GM12878 (cell line): ENCODE results near the gene MTF1. TPM values are rescaled to one million over a fixed set of nuclear protein-coding genes. Genes with fewer than 3 reads are reported as not detected.

Experiments used
- ATAC-seq: fragments of 200-7000 bp; cut with Tn5 transposase; 3 replicates; pipeline ENCODE4 v1.9.1; 2020; ENCODE audit warnings: mild to moderate bottlenecking, moderate library complexity
- BruUV-seq: library from RNA; stranded (reverse); fragments of 400-500 nt; replicated peaks from 2 replicates; lab custom pipeline; 2021; lab: Mats Ljungman, UMichigan
- CTCF ChIA-PET: fragments of 300-600 bp; sonication (Branson Sonifier 250); formaldehyde crosslinking; extraction: SDS; loops from one replicate; lab custom pipeline; 2021; ENCODE audit warnings: inconsistent platforms; lab: Yijun Ruan, JAX
- POLR2A ChIA-PET: fragments of 350-600 bp; formaldehyde crosslinking; extraction: SDS; loops from one replicate; lab custom pipeline; 2021; ENCODE audit warnings: inconsistent platforms; lab: Charles Lee
- RAD21 ChIA-PET: fragments of 300-600 bp; sonication (Branson Sonifier 250); formaldehyde crosslinking; loops from one replicate; lab custom pipeline; 2023; ENCODE audit warnings: antibody characterized with exemption; ENCODE audit not compliant: unreplicated experiment; lab: Charles Lee
- SMC1A ChIA-PET: fragments of 300-600 bp; sonication (Branson Sonifier 250); formaldehyde crosslinking; loops from one replicate; lab custom pipeline; 2023; ENCODE audit not compliant: unreplicated experiment, uncharacterized antibody; lab: Charles Lee
- DNase-seq: peaks from one replicate; pipeline ENCODE4 v3.0.0-alpha.2; 2011; ENCODE audit warnings: low read depth, low spot score
- FAIRE-seq: peaks from 3 replicates; lab custom pipeline; 2011; peaks lifted over from hg19 to GRCh38; lab: Jason Lieb, UNC
- H2AFZ ChIP-seq: 2 replicates; pipeline ENCODE4 v1.6.0; 2011; ENCODE audit warnings: low read depth, low read length, control low read depth; ENCODE audit not compliant: control insufficient read depth
- H3K27ac ChIP-seq: 2 replicates; pipeline ENCODE4 v1.5.1; 2011; ENCODE audit warnings: control low read depth; ENCODE audit not compliant: control insufficient read depth, insufficient read depth
- H3K27me3 ChIP-seq, 2 experiments: replicated peaks in 1 of 2; 2 replicates each; pipeline versions ENCODE4 v1.6.0 to v1.6.1; 2011; ENCODE audit warnings: low read length in 1 of 2; ENCODE audit not compliant: control insufficient read depth in 2 of 2, insufficient read depth in 2 of 2
- H3K36me3 ChIP-seq, 2 experiments: 2 replicates each; pipeline ENCODE4 v1.5.1; 2011; ENCODE audit warnings: low read length in 1 of 2; ENCODE audit not compliant: control insufficient read depth in 2 of 2, insufficient read depth in 2 of 2
- H3K4me1 ChIP-seq: 2 replicates; pipeline ENCODE4 v1.6.1; 2011; ENCODE audit warnings: mild to moderate bottlenecking, low read length, moderate library complexity, mixed read lengths; ENCODE audit not compliant: control insufficient read depth, insufficient read depth
- H3K4me2 ChIP-seq: 2 replicates; pipeline ENCODE4 v1.6.0; 2011; ENCODE audit warnings: control low read depth; ENCODE audit not compliant: control insufficient read depth, insufficient read depth
- H3K4me3 ChIP-seq: fragments of 200-600 bp; sonication (generic); 2 replicates; pipeline ENCODE4 v1.5.1; 2016
- H3K79me2 ChIP-seq: 2 replicates; pipeline ENCODE4 v1.6.0; 2011; ENCODE audit warnings: low read length; ENCODE audit not compliant: control insufficient read depth, insufficient read depth
- H3K9ac ChIP-seq: 2 replicates; pipeline ENCODE4 v1.8.0; 2011; ENCODE audit warnings: low read length, control low read depth, mixed read lengths; ENCODE audit not compliant: control insufficient read depth, insufficient read depth
- H3K9me3 ChIP-seq: replicated peaks from 3 replicates; pipeline ENCODE4 v1.5.1; 2011; ENCODE audit warnings: mild to moderate bottlenecking, low read length; ENCODE audit not compliant: control insufficient read depth, insufficient read depth
- H4K20me1 ChIP-seq: 2 replicates; pipeline ENCODE4 v1.6.0; 2011; ENCODE audit not compliant: control insufficient read depth, insufficient read depth
- BACH1 ChIP-seq: fragments of 450-650 bp; IDR thresholded peaks from 2 replicates; pipeline ENCODE4 v1.6.1; 2017; ENCODE audit warnings: mild to moderate bottlenecking, borderline replicate concordance
- BMI1 ChIP-seq: fragments of 450-650 bp; IDR thresholded peaks from 2 replicates; pipeline ENCODE4 v1.6.1; 2016; ENCODE audit warnings: mild to moderate bottlenecking, moderate library complexity, borderline replicate concordance
- CHD1 ChIP-seq: IDR thresholded peaks from 2 replicates; pipeline ENCODE4 v1.6.1; 2012; ENCODE audit warnings: low read depth, low read length, improper control_type of control experiment
- MEF2A ChIP-seq: IDR thresholded peaks from 2 replicates; pipeline ENCODE4 v1.6.1; 2011; ENCODE audit warnings: low read depth, mild to moderate bottlenecking, low read length, moderate library complexity; ENCODE audit not compliant: insufficient read depth
- NFXL1 ChIP-seq: fragments of 450-650 bp; IDR thresholded peaks from 2 replicates; pipeline ENCODE4 v1.6.1; 2017; ENCODE audit warnings: antibody characterized with exemption, mild to moderate bottlenecking, borderline replicate concordance
- PAX5 ChIP-seq: IDR thresholded peaks from 2 replicates; pipeline ENCODE4 v1.6.1; 2011; ENCODE audit warnings: low read depth, low read length, borderline replicate concordance
- POU2F2 ChIP-seq: IDR thresholded peaks from 3 replicates; pipeline ENCODE4 v1.6.1; 2011; ENCODE audit warnings: low read depth, mild to moderate bottlenecking, low read length, borderline replicate concordance
- RFX5 ChIP-seq: IDR thresholded peaks from 2 replicates; pipeline ENCODE4 v1.6.1; 2011; ENCODE audit warnings: low read depth, low read length, improper control_type of control experiment
- SIX5 ChIP-seq: IDR thresholded peaks from 2 replicates; pipeline ENCODE4 v1.6.1; 2011; ENCODE audit warnings: mild to moderate bottlenecking, low read depth, low read length, moderate library complexity; ENCODE audit not compliant: severe bottlenecking
- WGBS: methylation state at CpG from one replicate; pipeline ENCODE4 v1.1.6; 2016; ENCODE audit warnings: low lambda C conversion rate; ENCODE audit not compliant: insufficient replicate concordance, insufficient coverage; ENCODE audit errors: missing lambda C conversion rate; 5-methylcytosine and 5-hydroxymethylcytosine counted together
- in situ Hi-C: fragments of 300-500 bp; cut with MboI; formaldehyde crosslinking; loops from 9 replicates; pipeline ENCODE4 v1.14.3; 2018; ENCODE audit warnings: mixed read lengths
- intact Hi-C: fragments of 100-400 bp; cut with micrococcal nuclease; formaldehyde crosslinking; loops from one replicate; pipeline ENCODE4 v1.14.2; 2022; ENCODE audit not compliant: unreplicated experiment
- polyA plus RNA-seq, 11 experiments: library from polyadenylated mRNA; depleted of rRNA in 4 of 11; unstranded in 6 of 11; stranded (reverse) in 5 of 11; fragments of >200 nt; fragmentation: Nextera tagmentation in 4 of 11; fragmentation: Illumina TruSeq in 1 of 11; extraction: Ambion mirVana in 4 of 11; extraction: Trizol in 1 of 11; gene quantifications; 1 replicate in 1 of 11; 2 replicates in 10 of 11; pipeline versions ENCODE4 v1.2.1 to v1.2.3, GENCODE V29; 2011 to 2016; ENCODE audit warnings: inconsistent platforms in 2 of 11, missing spikeins in 2 of 11, low read depth in 1 of 11
- total RNA-seq, 4 experiments: library from RNA; depleted of rRNA in 3 of 4; stranded (reverse); fragments of >200 nt in 3 of 4; fragmentation: Illumina TruSeq in 1 of 4; extraction: Trizol in 1 of 4; gene quantifications; 2 replicates each; pipeline versions ENCODE4 v1.2.1 to v1.2.3, GENCODE V29; 2013 to 2021
- TF ChIP-seq, protein P1 (sequence below): fragments of 450-650 bp; formaldehyde crosslinking; IDR thresholded peaks from 2 replicates; pipeline ENCODE4 v1.4.0; 2022; ENCODE audit warnings: mild to moderate bottlenecking, moderate library complexity
- TF ChIP-seq, protein P2 (sequence below): IDR thresholded peaks from 2 replicates; pipeline ENCODE4 v1.6.1; 2012; ENCODE audit warnings: low read length, inconsistent platforms
- TF ChIP-seq, protein P3 (sequence below): IDR thresholded peaks from 2 replicates; pipeline ENCODE4 v1.6.1; 2011; ENCODE audit warnings: mild to moderate bottlenecking, low read depth, low read length, moderate library complexity; ENCODE audit not compliant: insufficient replicate concordance
- TF ChIP-seq, protein P4 (sequence below): fragments of 450-650 bp; IDR thresholded peaks from 2 replicates; pipeline ENCODE4 v1.6.1; 2017; ENCODE audit warnings: borderline replicate concordance

MTF1 gene
- total and polyA plus RNA-seq, 10 of the 15 experiments (the other 5 are each of a cell fraction or from before 2014, with no cell fraction given): 2.2 to 20.4 (median 6.7) TPM

DNA sequence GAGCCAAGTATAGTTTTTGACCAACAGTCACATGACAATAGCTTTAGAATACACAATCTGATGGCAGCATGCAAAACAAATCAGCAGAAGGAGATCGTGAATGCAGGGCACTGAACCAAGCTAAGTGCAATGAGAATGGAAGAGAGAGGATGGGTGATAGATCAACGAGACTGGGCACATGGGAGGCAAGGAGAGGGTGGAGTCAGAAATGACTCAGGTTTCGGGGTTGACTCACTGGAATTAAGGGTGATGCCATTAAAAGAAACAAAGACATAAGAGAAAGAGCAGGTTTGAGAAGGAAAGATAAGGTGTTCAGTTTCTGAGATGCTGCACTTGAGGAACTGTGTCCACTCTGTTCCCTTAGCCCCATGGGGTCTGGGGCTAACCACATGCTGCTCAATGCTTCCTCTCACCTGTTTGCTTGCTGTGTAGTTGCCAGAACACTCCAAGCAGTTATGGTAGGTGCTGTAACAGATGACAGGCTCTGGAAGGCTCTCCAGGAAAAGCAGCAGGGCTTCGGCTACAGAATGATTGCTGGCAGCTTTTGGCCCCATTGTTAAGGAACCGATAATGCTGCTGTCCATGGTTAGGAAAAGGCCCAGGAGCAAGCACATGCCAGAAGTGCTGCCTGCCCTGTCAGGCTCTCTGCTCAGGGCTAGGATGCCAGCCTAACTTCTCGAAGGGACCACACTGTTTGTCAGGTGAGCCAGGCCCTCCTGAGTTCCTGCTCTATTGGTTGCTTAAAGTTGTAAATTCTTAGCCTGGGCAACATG lies 6.1 kb upstream of the MTF1 start:
- 67% methylated on average over 6 of the region's 6 CpGs for WGBS
- Histone ChIP-seq H3K27ac (no peak overlapping the region), H3K9ac (no peak overlapping the region), H3K4me1 (peaks cover under 1% of the 10 kb centered on the region), H2AFZ (no peak overlapping the region), H4K20me1 (no peaks in the 10 kb centered on the region), H3K4me2 (no peak overlapping the region), H3K36me3 (peaks cover 11 to 25% of the 10 kb centered on the region in 2 experiments), H3K79me2 (no peaks in the 10 kb centered on the region), H3K4me3 (no peak overlapping the region), H3K9me3 (no peaks in the 10 kb centered on the region), H3K27me3 (no peaks in the 10 kb centered on the region)
- FAIRE-seq (no peak), DNase-seq (no peak), ATAC-seq (no peak)
- RAD21 ChIA-PET: no interaction called here
- no TSS peak for BruUV-seq
- intact Hi-C loops: no loop called here
- POLR2A ChIA-PET: interaction anchor here (0.5 to 0.7 kb wide), 2 partner anchors 47 to 68 kb away, joined by 3 read pairs; no protein-coding TSS in a partner anchor
- SMC1A ChIA-PET: interaction anchor here (1.0 kb wide), 1 partner anchor 10 kb away, joined by 4 read pairs; no protein-coding TSS in a partner anchor
- CTCF ChIA-PET: interaction anchor here (1.2 kb wide), 1 partner anchor 174 kb away, joined by 4 read pairs; no protein-coding TSS in a partner anchor
- in situ Hi-C loops: no loop called here
- no peak for TF ChIP-seq NFXL1
- TF ChIP-seq POU2F2: no peak
- TF ChIP-seq PAX5: no peak
- TF ChIP-seq SIX5: no peak
- no peak for TF ChIP-seq MEF2A
- TF ChIP-seq RFX5: no peak
- TF ChIP-seq, protein P1, sequence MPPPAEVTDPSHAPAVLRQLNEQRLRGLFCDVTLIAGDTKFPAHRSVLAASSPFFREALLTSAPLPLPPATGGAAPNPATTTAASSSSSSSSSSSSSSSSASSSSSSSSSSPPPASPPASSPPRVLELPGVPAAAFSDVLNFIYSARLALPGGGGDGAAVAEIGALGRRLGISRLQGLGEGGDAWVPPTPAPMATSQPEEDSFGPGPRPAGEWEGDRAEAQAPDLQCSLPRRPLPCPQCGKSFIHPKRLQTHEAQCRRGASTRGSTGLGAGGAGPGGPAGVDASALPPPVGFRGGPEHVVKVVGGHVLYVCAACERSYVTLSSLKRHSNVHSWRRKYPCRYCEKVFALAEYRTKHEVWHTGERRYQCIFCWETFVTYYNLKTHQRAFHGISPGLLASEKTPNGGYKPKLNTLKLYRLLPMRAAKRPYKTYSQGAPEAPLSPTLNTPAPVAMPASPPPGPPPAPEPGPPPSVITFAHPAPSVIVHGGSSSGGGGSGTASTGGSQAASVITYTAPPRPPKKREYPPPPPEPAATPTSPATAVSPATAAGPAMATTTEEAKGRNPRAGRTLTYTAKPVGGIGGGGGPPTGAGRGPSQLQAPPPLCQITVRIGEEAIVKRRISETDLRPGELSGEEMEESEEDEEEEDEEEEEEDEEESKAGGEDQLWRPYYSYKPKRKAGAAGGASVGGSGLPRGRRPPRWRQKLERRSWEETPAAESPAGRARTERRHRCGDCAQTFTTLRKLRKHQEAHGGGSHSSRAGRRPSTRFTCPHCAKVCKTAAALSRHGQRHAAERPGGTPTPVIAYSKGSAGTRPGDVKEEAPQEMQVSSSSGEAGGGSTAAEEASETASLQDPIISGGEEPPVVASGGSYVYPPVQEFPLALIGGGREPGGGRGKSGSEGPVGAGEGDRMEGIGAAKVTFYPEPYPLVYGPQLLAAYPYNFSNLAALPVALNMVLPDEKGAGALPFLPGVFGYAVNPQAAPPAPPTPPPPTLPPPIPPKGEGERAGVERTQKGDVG: no peak
- no peak for TF ChIP-seq BACH1
- TF ChIP-seq, protein P2, sequence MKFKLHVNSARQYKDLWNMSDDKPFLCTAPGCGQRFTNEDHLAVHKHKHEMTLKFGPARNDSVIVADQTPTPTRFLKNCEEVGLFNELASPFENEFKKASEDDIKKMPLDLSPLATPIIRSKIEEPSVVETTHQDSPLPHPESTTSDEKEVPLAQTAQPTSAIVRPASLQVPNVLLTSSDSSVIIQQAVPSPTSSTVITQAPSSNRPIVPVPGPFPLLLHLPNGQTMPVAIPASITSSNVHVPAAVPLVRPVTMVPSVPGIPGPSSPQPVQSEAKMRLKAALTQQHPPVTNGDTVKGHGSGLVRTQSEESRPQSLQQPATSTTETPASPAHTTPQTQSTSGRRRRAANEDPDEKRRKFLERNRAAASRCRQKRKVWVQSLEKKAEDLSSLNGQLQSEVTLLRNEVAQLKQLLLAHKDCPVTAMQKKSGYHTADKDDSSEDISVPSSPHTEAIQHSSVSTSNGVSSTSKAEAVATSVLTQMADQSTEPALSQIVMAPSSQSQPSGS: no peak
- no peak for TF ChIP-seq CHD1
- TF ChIP-seq, protein P3, sequence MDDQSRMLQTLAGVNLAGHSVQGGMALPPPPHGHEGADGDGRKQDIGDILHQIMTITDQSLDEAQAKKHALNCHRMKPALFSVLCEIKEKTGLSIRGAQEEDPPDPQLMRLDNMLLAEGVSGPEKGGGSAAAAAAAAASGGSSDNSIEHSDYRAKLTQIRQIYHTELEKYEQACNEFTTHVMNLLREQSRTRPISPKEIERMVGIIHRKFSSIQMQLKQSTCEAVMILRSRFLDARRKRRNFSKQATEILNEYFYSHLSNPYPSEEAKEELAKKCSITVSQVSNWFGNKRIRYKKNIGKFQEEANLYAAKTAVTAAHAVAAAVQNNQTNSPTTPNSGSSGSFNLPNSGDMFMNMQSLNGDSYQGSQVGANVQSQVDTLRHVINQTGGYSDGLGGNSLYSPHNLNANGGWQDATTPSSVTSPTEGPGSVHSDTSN: no peak
- TF ChIP-seq, protein P4, sequence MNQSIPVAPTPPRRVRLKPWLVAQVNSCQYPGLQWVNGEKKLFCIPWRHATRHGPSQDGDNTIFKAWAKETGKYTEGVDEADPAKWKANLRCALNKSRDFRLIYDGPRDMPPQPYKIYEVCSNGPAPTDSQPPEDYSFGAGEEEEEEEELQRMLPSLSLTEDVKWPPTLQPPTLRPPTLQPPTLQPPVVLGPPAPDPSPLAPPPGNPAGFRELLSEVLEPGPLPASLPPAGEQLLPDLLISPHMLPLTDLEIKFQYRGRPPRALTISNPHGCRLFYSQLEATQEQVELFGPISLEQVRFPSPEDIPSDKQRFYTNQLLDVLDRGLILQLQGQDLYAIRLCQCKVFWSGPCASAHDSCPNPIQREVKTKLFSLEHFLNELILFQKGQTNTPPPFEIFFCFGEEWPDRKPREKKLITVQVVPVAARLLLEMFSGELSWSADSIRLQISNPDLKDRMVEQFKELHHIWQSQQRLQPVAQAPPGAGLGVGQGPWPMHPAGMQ: no peak
- TF ChIP-seq BMI1: no peak
